ENCODE measurements around the gene CAPN8.
"Not testable (repeated sequence)": the region's sequence is repeated elsewhere in the genome, so short reads cannot be mapped to it uniquely, and the experiment has no call there.

The CAPN8 gene

DNA sequence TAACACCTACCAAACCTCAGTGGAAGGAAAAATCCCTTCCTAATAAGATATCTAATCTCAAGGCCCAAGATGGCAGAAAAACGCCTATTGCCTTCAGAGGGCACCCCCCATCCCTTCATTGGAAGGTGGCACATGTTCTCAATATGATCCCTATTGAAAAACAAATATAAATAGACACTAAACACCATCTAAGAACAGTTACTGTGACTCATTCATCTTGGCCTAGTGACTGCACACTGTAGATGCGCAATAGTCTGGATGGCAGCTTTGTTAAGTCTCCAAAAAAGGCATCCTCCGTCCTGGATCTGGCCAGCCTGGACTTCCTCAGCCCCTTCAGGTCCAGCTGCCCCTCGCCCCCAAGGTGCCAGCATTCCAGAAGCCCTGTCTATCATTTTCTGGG is 121.9 kb downstream of the CAPN8 start:
- Histone ChIP-seq H3K27ac (no peak overlapping the region), H3K4me3 (no peak overlapping the region)

- no peak overlapping the region for H3K4me3 ChIP-seq
- H3K27ac ChIP-seq, result no peak overlapping the region
Measured at GRCh38 chr1:223542831-223543230, 122.7 kb downstream of the CAPN8 start.

- H3K4me3 ChIP-seq, result no peak overlapping the region
- no peak overlapping the region for H3K27ac ChIP-seq
Measured at GRCh38 chr1:223540485-223541106, 124.9 kb downstream of the CAPN8 start.

- H3K27ac ChIP-seq, result no peak overlapping the region
- H3K4me3 ChIP-seq, result no peak overlapping the region
Measured at GRCh38 chr1:223539750-223540149, 125.8 kb downstream of the CAPN8 start.

GRCh38 chr1:223538981-223539380 is 126.5 kb downstream of the CAPN8 start:
- H3K4me3 ChIP-seq, result no peak overlapping the region
- no peak overlapping the region for H3K27ac ChIP-seq

DNA sequence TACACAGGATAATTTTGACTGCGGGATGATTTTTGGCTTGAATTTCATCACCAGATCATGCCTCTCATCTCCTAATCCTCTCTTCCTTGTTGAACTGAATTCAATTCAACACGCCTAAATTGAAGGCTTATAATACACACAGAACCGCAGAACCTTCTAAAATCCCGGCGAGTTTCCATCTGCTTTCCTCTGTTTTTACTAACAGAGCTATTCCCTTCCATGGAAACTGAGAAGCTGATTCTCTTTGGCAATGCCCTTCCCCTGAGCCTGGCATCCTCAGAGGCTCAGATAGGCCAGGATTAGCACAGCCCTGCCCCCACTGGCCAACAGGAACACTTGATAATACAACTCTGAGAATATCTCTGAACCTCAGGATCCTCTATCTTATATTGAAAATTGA is 130.2 kb downstream of the CAPN8 start:
- Histone ChIP-seq H3K27ac (no peak overlapping the region), H3K4me3 (no peak overlapping the region)

GRCh38 chr1:223534677-223535076 is 130.8 kb downstream of the CAPN8 start:
- no peak overlapping the region for H3K27ac ChIP-seq
- no peak overlapping the region for H3K4me3 ChIP-seq

- no peak overlapping the region for H3K4me3 ChIP-seq
- no peak overlapping the region for H3K27ac ChIP-seq
Measured at GRCh38 chr1:223533708-223534107, 131.8 kb downstream of the CAPN8 start.

DNA sequence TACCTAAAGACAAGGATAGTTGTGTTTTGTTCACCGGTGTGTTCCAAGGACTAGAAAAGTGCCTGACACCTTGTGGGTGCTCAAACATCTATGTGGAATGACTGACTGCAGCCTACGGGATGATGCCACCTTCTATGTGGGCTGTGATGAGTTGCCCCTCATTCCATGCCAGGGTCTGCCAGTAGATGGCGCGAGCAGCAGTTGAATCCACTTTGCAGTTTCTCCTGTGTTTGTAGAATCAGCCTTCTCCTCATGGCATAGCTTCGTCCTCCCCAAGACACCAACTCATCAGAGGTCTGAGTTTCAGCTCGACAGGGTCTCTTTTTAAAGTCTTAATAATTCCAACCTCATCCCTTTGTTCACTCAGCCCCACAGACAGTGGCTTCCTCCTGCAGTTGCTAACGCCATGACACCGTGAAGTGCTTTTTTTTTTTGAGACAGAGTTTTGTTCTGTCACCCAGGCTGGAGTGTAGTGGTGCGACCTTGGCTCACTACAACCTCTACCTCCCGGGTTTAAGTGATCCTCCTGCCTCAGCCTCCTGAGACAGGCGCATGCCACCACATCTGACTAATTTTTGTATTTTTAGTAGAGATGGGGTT is 133.7 kb downstream of the CAPN8 start:
- H3K4me3 ChIP-seq, result no peak overlapping the region
- H3K27ac ChIP-seq, result no peak overlapping the region

- peak overlapping the region in 1 of 21 experiments; percentile 32 for H3K27ac ChIP-seq
- H3K4me3 ChIP-seq, result no peak overlapping the region
Measured at GRCh38 chr1:223525957-223526356, 139.5 kb downstream of the CAPN8 start.

DNA sequence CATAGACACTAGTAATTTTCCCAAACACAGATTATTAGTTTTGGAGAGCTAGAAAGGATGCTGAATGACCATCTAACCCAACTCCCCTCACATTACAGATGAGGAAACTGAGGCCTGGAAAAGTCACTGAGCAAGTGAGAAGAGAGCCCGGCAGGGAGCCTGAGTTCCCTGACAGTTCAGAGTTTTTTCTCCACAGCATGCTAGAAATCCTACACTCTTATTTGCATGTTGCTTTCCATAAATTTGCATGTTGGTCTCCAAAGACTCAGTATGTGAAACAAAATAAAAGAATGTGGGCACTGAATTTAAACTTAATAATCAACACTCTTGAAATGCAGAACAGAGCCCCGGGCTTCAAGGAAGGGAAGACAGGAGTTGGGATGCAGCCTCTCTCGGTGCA is 140.0 kb downstream of the CAPN8 start:
- H3K4me3 ChIP-seq, result no peak overlapping the region

GRCh38 chr1:223524930-223525451 is 140.5 kb downstream of the CAPN8 start:
- no peak overlapping the region for H3K4me3 ChIP-seq
- no peak overlapping the region for H3K27ac ChIP-seq

More for the DNA sequence above, 140.0 kb downstream of the CAPN8 start:
- H3K27ac ChIP-seq, result no peak overlapping the region

GRCh38 chr1:223521150-223521549 is 144.4 kb downstream of the CAPN8 start:
- Histone ChIP-seq H3K4me3 (no peak overlapping the region), H3K27ac (no peak overlapping the region)

- Histone ChIP-seq H3K27ac (no peak overlapping the region), H3K4me3 (no peak overlapping the region)
Measured at GRCh38 chr1:223520200-223520599, 145.3 kb downstream of the CAPN8 start.

GRCh38 chr1:223519116-223519515 is 146.4 kb downstream of the CAPN8 start:
- H3K27ac ChIP-seq, result no peak overlapping the region
- no peak overlapping the region for H3K4me3 ChIP-seq

- H3K4me3 ChIP-seq, H3K27ac ChIP-seq: not testable (repeated sequence)
Measured at GRCh38 chr1:223518553-223518952, 146.9 kb downstream of the CAPN8 start.

GRCh38 chr1:223515926-223516325 is 149.6 kb downstream of the CAPN8 start:
- peak overlapping the region in 3 of 21 experiments; percentile 12 to 71 (median 38) for H3K27ac ChIP-seq
- H3K4me3 ChIP-seq, result no peak overlapping the region

DNA sequence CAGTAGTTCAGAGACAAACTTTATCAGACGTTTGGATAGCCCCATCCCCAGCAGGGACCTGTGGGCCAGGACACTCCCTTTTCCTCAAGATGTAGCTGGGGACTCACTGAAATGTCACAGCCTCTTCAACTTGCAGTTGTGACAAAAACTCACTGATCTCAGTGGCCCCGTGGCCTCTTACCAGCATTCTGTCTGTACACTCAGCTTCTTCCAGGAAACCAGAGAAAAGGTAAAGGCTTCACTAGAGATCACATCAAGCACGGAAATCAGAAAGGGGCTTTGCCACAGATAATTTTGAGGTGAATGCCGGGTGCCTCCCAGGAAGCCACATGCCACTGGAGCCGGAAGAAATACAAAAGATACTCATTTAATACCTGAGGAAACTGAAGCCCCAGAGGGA is 150.1 kb downstream of the CAPN8 start:
- Histone ChIP-seq H3K27ac (peak overlapping the region in 3 of 21 experiments; percentile 17 to 71 (median 29)), H3K4me3 (no peak overlapping the region)

- H3K4me3 ChIP-seq, result no peak overlapping the region
Measured at GRCh38 chr1:223514644-223515043, 150.9 kb downstream of the CAPN8 start.

GRCh38 chr1:223513309-223513708 is 152.2 kb downstream of the CAPN8 start:
- no peak overlapping the region for H3K4me3 ChIP-seq
- H3K27ac ChIP-seq, result no peak overlapping the region

More at GRCh38 chr1:223514644-223515043, 150.9 kb downstream of the CAPN8 start:
- peak overlapping the region in 2 of 21 experiments; percentile 29 to 71 for H3K27ac ChIP-seq

GRCh38 chr1:223512057-223512456 is 153.4 kb downstream of the CAPN8 start:
- no peak overlapping the region for H3K4me3 ChIP-seq
- H3K27ac ChIP-seq, result no peak overlapping the region
